Ovary (tissue), 9 donors: Measurements from ENCODE around the gene VMA21. TPM values are rescaled to one million over a fixed set of nuclear protein-coding genes. Genes with fewer than 3 reads are reported as not detected.

ENCODE experiments used
- DNase-seq, 5 donors: peaks; one replicate each; pipeline ENCODE4 v3.0.0-alpha.2; 2019 to 2020
- H3K27ac ChIP-seq, 2 donors: fragments of 200-600 bp; one replicate each; pipeline versions ENCODE4 v1.5.1 to v1.8.0; 2019 to 2022
- H3K27me3 ChIP-seq: fragments of 200-600 bp; one replicate; pipeline ENCODE4 v1.8.0; 2022
- H3K36me3 ChIP-seq: fragments of 200-600 bp; sonication (generic); one replicate; pipeline ENCODE4 v1.5.1; 2019
- H3K4me1 ChIP-seq: one replicate; pipeline ENCODE4 v1.8.1; 2013; ENCODE audit warnings: mild to moderate bottlenecking, moderate library complexity; ENCODE audit not compliant: insufficient read depth
- H3K4me3 ChIP-seq: fragments of 200-600 bp; sonication (generic); one replicate; pipeline ENCODE4 v1.5.1; 2017
- H3K9me3 ChIP-seq, 2 donors: fragments of 200-600 bp in 1 of 2; sonication (generic) in 1 of 2; one replicate each; pipeline versions ENCODE4 v1.5.1 to v1.8.1; 2013 to 2019; ENCODE audit warnings: mild to moderate bottlenecking in 1 of 2, moderate library complexity in 1 of 2
- CTCF ChIP-seq, 3 donors: fragments of 450-650 bp in 2 of 3; fragments of 200-600 bp in 1 of 3; IDR thresholded peaks; one replicate each; pipeline versions ENCODE4 v1.5.1 to v1.8.0; 2016 to 2022; ENCODE audit warnings: antibody characterized with exemption in 3 of 3, mild to moderate bottlenecking in 1 of 3
- EP300 ChIP-seq: sonication (generic); formaldehyde crosslinking; IDR thresholded peaks from one replicate; pipeline ENCODE4 v1.6.1; 2017; ENCODE audit warnings: antibody characterized with exemption
- POLR2A ChIP-seq: fragments of 450-650 bp; IDR thresholded peaks from one replicate; pipeline ENCODE4 v1.6.1; 2017; ENCODE audit warnings: antibody characterized with exemption, mild to moderate bottlenecking, moderate library complexity
- WGBS, 3 donors: extraction: QIAGEN DNeasy Blood & Tissue Kit in 1 of 3; methylation state at CpG; one replicate each; pipeline versions ENCODE4 v1.1.5 to v1.1.7; 2013 to 2017; 5-methylcytosine and 5-hydroxymethylcytosine counted together
- intact Hi-C, 4 donors: fragments of 100-400 bp; cut with DNase I; formaldehyde crosslinking; loops; one replicate each; pipeline versions ENCODE4 v1.11.0 to v1.15.1; 2022 to 2023
- polyA plus RNA-seq, 2 donors: library from polyadenylated mRNA; stranded (reverse); fragments of 200-250 nt in 1 of 2; fragments of 350-450 nt in 1 of 2; fragmentation: Illumina TruSeq in 1 of 2; extraction: RNeasy Lipid Tissue Mini Kit (QIAGEN cat#74804) in 1 of 2; gene quantifications; one replicate each; pipeline ENCODE4 v1.2.3, GENCODE V29; 2013 to 2014
- total RNA-seq, 7 donors: library from RNA; depleted of rRNA in 2 of 7; stranded (reverse); fragments of >200 nt in 2 of 7; fragmentation: NEBNext Ultra II Directional in 3 of 7; extraction: Animal tissue kit (Norgen Biotek cat#: 25700) in 3 of 7; gene quantifications; one replicate each; pipeline versions ENCODE4 v1.1.0 to v1.2.4, GENCODE V29; 2016 to 2023
- donor health status: DM: no; HTN: no; CAD: no; lungs with moderate emphysema.
- donor health status: DM: no; HTN: no; CAD: no.
- donor health status: Bipolar disorder and iron deficiency.
- donor health status: DM: yes; HTN: yes; CAD: no.
- donor health status: DM: no; HTN: no; CAD: no.
- donor health status: DM: yes; HTN: yes; CAD: no.

Gene VMA21
- total and polyA plus RNA-seq, 9 donors: 9.5 to 37.7 (median 28.5) TPM

DNA sequence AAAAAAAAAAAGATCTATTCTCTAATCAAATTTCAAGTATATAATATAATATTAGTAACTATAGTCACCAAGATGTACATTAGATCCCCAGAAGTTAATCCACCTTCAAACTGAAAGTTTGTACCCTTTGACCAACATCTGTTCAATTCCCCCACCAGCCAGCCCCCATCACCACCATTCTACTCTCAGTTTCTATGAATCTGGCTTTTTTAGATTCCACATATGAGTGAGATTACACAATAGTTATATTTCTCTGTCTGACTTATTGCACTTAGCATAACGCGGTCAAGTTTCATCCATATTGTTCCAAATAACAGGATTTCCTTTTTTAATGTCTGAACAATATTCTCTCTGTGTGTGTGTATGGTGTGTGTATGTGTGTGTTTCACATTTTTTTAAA is 33.7 kb upstream of the VMA21 start:
- Histone ChIP-seq H3K4me1 (no peaks in the 10 kb centered on the region), H3K9me3 (no peaks in the 10 kb centered on the region), H3K36me3 (no peaks in the 10 kb centered on the region), H3K4me3 (no peak overlapping the region), H3K27ac (no peak overlapping the region), H3K27me3 (no peaks in the 10 kb centered on the region)
- DNase-seq: no peak
- 80 to 88% (median 81%) methylated on average over 2 of the region's 2 CpGs for WGBS, 3 donors
- TF ChIP-seq CTCF (IDR thresholded peaks at IDR 0.05): no peak
- no peak for TF ChIP-seq POLR2A
- TF ChIP-seq EP300: no peak
- intact Hi-C loops: no loop called here

- Histone ChIP-seq H3K9me3 (no peaks in the 10 kb centered on the region), H3K4me1 (no peaks in the 10 kb centered on the region), H3K4me3 (no peak overlapping the region), H3K27me3 (no peaks in the 10 kb centered on the region), H3K27ac (no peak overlapping the region), H3K36me3 (no peaks in the 10 kb centered on the region)
- TF ChIP-seq POLR2A: no peak
- TF ChIP-seq CTCF (IDR thresholded peaks at IDR 0.05): no peak
- TF ChIP-seq EP300: no peak
- DNase-seq: no peak
- intact Hi-C loops: no loop called here
- 52 to 60% (median 57%) methylated on average over 2 of the region's 2 CpGs for WGBS, 3 donors
Observed at GRCh38 chrX:151365579-151365978, 31.4 kb upstream of the VMA21 start.

DNA sequence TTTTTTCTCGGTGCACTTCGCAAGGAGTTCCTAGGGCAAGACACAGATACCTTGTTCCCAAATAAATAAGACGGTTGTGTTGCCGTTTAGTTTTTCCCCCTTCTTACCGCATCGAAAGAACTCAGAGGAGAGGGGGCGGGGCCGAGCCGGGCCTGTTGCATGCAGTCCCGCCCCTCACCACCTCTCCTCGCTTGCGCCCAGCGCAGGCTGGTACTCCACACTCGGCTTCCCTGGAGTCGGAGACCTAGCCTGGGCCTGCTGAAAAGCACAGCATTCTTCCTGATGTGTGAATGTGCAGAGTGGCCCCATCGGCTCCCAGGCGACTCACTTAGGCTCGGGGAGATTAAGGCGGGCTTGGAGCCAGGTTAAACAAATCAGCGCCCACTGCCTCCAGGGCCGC is 26.1 kb upstream of the VMA21 start:
- H3K27me3 ChIP-seq: no peaks in the 10 kb centered on the region
- no peak overlapping the region for H3K27ac ChIP-seq
- no peak for DNase-seq
- H3K4me3 ChIP-seq: no peak overlapping the region
- WGBS, 3 donors: 35 to 39% (median 37%) methylated on average over 21 of the region's 21 CpGs
- no peaks in the 10 kb centered on the region for H3K9me3 ChIP-seq
- TF ChIP-seq EP300 (no peak), CTCF (IDR thresholded peaks at IDR 0.05) (no peak), POLR2A (no peak)
- intact Hi-C loops: no loop called here
- no peaks in the 10 kb centered on the region for H3K36me3 ChIP-seq
- no peaks in the 10 kb centered on the region for H3K4me1 ChIP-seq

DNA sequence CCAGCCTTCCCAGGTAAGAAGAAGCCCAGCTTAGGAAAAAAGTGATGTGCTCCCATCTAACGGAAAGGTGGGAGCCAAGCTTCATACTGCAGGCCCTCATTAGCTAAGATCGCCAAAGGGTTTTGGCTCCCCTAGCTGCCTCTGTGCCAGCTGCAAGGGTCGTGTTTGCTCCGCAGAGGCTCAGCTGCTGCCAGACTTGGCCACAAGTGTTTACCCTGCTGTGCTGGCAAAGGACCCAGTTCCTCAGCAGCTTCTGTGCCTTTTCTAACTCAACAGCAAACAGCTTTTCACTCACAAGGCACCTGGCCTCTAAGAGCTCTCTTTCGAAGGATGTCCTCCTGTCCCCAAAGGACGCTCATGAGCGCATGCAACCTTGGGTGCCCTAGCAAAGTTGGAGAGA is 12.2 kb upstream of the VMA21 start:
- Histone ChIP-seq H3K4me1 (no peaks in the 10 kb centered on the region), H3K27ac (no peak overlapping the region), H3K4me3 (no peak overlapping the region), H3K9me3 (no peaks in the 10 kb centered on the region), H3K36me3 (no peaks in the 10 kb centered on the region), H3K27me3 (no peaks in the 10 kb centered on the region)
- TF ChIP-seq POLR2A (no peak), CTCF (IDR thresholded peaks at IDR 0.05) (no peak), EP300 (no peak)
- intact Hi-C loops: no loop called here
- DNase-seq: no peak
- 59 to 70% (median 69%) methylated on average over 7 of the region's 7 CpGs for WGBS, 3 donors
